ENCODE results near the gene MLEC. TPM values are rescaled to one million over a fixed set of nuclear protein-coding genes. Genes with fewer than 3 reads are reported as not detected.

Gene MLEC
- total RNA-seq, 2 experiments from 2014 or later = 69.7 to 101 TPM

DNA sequence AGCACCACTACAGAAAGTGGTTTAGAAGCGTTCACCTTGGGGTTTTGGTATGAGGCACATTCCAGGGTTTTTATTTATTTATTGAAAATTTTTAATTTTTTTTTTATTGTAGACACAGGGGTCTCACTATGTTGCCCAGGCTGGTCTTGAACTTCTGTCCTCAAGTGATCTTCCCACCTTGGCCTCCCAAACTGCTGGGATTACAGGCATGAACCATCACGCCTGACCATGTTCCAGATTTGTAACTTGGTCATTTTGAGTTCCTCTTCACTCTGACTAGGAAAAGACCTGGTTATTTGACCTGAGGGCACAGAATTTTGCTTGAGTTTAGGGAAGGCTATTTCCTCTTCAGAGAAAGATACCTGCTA, 3.1 kb downstream of the MLEC start:
- Histone ChIP-seq H2AFZ (ENCODE audit: low read length) (no peak overlapping the region), H3K36me3 (ENCODE audit: insufficient read depth, low read length) (peaks cover 47% of the 10 kb centered on the region), H3K9me3 (ENCODE audit: low read length) (no peaks in the 10 kb centered on the region; the same call in 1 of the 2 replicates), H3K79me2 (ENCODE audit: insufficient read depth, low read depth, low read length) (peaks cover 66% of the 10 kb centered on the region), H3K4me2 (ENCODE audit: low read length) (peak overlapping the region; percentile 98), H3K9me2 (ENCODE audit: insufficient read depth, low read length) (no peaks in the 10 kb centered on the region), H3K4me1 (ENCODE audit: insufficient read depth, low read length, poor library complexity, severe bottlenecking) (peaks cover 31% of the 10 kb centered on the region), H4K20me1 (ENCODE audit: insufficient read depth, low read length) (peaks cover 36% of the 10 kb centered on the region), H3K27ac (ENCODE audit: low read depth, low read length, poor library complexity, severe bottlenecking) (no peak overlapping the region), H3K4me3 (ENCODE audit: low read depth, low read length, poor library complexity, severe bottlenecking) (no peak overlapping the region)
- BruUV-seq (replicated peaks) = no TSS peak
- no peak for TF ChIP-seq EZH2phosphoT487 (IDR thresholded peaks at IDR 0.05; ENCODE audit: borderline replicate concordance, low read depth, low read length)
- TF ChIP-seq, protein P1, sequence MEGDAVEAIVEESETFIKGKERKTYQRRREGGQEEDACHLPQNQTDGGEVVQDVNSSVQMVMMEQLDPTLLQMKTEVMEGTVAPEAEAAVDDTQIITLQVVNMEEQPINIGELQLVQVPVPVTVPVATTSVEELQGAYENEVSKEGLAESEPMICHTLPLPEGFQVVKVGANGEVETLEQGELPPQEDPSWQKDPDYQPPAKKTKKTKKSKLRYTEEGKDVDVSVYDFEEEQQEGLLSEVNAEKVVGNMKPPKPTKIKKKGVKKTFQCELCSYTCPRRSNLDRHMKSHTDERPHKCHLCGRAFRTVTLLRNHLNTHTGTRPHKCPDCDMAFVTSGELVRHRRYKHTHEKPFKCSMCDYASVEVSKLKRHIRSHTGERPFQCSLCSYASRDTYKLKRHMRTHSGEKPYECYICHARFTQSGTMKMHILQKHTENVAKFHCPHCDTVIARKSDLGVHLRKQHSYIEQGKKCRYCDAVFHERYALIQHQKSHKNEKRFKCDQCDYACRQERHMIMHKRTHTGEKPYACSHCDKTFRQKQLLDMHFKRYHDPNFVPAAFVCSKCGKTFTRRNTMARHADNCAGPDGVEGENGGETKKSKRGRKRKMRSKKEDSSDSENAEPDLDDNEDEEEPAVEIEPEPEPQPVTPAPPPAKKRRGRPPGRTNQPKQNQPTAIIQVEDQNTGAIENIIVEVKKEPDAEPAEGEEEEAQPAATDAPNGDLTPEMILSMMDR (conservative IDR thresholded peaks at IDR 0.05; ENCODE audit: low read length) = no peak
- no peak for DNase-seq (ENCODE audit: low spot score)
- ChIA-PET POLR2A (interaction anchor here (0.5 kb wide), 1 partner anchor 119 kb away, joined by 4 read pairs; no protein-coding TSS in a partner anchor), CTCF (ENCODE audit: unreplicated experiment) (interaction anchor here (0.8 kb wide), 2 partner anchors 32 to 41 kb away, joined by 3 to 4 read pairs; no protein-coding TSS in a partner anchor)
- intact Hi-C loops (cut with micrococcal nuclease; ENCODE audit: unreplicated experiment) = no loop called here

DNA sequence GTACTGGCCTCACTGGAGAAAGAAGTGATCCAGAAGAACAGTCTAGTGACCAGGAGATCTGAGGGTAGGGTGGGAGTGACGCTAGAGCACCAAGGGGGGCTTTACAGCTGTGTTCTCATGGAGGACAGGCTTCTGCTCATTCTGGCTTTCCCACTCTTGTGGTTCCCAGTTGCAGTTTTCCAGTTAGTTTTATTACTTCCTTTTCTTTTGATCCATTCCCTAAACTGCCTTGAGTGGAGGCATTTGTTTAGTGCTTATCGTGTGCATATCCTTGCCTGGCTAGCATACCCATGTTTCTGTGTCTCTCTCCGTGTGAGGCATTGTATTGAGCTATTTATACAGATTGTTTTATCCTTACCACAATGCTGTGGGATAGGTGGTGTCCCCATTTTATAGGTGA, 4.0 kb downstream of the MLEC start:
- DNase-seq (ENCODE audit: low spot score) = no peak
- CTCF ChIA-PET (ENCODE audit: unreplicated experiment) = no interaction called here
- Histone ChIP-seq H3K36me3 (ENCODE audit: insufficient read depth, low read length) (peaks cover 56% of the 10 kb centered on the region), H3K9me3 (ENCODE audit: low read length) (no peaks in the 10 kb centered on the region), H3K4me2 (ENCODE audit: low read length) (peak overlapping the region; percentile 10; the same call in 1 of the 2 replicates), H4K20me1 (ENCODE audit: insufficient read depth, low read length) (peaks cover 36% of the 10 kb centered on the region), H3K4me1 (ENCODE audit: insufficient read depth, low read length, poor library complexity, severe bottlenecking) (peaks cover 22% of the 10 kb centered on the region), H3K4me3 (ENCODE audit: low read depth, low read length, poor library complexity, severe bottlenecking) (no peak overlapping the region), H3K79me2 (ENCODE audit: insufficient read depth, low read depth, low read length) (peaks cover 66% of the 10 kb centered on the region), H3K27ac (ENCODE audit: low read depth, low read length, poor library complexity, severe bottlenecking) (no peak overlapping the region), H3K9me2 (ENCODE audit: insufficient read depth, low read length) (no peaks in the 10 kb centered on the region), H2AFZ (ENCODE audit: low read length) (no peak overlapping the region)
- POLR2A ChIA-PET = interaction anchor here (0.6 kb wide), 1 partner anchor 124 kb away, joined by 3 read pairs; no protein-coding TSS in a partner anchor
- no peak for TF ChIP-seq EZH2phosphoT487 (IDR thresholded peaks at IDR 0.05; ENCODE audit: borderline replicate concordance, low read depth, low read length)
- TF ChIP-seq, protein P1 (conservative IDR thresholded peaks at IDR 0.05; ENCODE audit: low read length) = no peak
- BruUV-seq (replicated peaks) = no TSS peak
- intact Hi-C loops (cut with micrococcal nuclease; ENCODE audit: unreplicated experiment) = no loop called here

DNA sequence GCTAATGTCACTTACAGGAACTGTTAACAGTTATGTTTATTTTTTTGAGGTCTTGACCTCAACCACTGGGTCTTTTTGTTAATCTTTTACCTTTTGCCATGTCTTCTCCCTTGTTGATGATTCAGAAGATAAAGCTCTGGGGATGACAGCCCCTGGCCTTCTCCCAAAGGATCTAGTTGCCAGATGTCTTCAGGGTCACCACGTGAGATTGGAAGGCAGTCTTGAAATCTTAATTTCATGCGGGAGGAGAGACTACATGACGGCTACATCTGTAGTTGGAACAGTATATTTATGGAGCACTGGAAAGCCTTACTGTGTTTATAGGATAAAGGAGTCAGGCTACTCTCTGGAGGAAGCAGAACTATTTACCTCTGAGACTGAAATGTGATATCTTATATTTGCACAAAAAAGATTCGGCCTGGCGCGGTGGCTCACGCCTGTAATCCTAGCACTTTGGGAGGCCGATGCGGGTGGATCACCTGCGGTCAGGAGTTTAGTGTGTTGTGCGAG, 5.6 kb downstream of the MLEC start:
- TF ChIP-seq, protein P1 (conservative IDR thresholded peaks at IDR 0.05; ENCODE audit: low read length) = no peak
- TF ChIP-seq EZH2phosphoT487 (IDR thresholded peaks at IDR 0.05; ENCODE audit: borderline replicate concordance, low read depth, low read length) = no peak
- ChIA-PET CTCF (ENCODE audit: unreplicated experiment) (no interaction called here), POLR2A (interaction anchor here (0.5 kb wide), 1 partner anchor 280 kb away, joined by 5 read pairs; no protein-coding TSS in a partner anchor)
- Histone ChIP-seq H3K4me3 (ENCODE audit: low read depth, low read length, poor library complexity, severe bottlenecking) (no peak overlapping the region), H3K79me2 (ENCODE audit: insufficient read depth, low read depth, low read length) (peaks cover 60% of the 10 kb centered on the region), H3K9me2 (ENCODE audit: insufficient read depth, low read length) (no peaks in the 10 kb centered on the region), H2AFZ (ENCODE audit: low read length) (no peak overlapping the region), H3K27ac (ENCODE audit: low read depth, low read length, poor library complexity, severe bottlenecking) (no peak overlapping the region), H3K4me1 (ENCODE audit: insufficient read depth, low read length, poor library complexity, severe bottlenecking) (peaks cover 20% of the 10 kb centered on the region), H3K9me3 (ENCODE audit: low read length) (no peaks in the 10 kb centered on the region), H3K4me2 (ENCODE audit: low read length) (no peak overlapping the region), H4K20me1 (ENCODE audit: insufficient read depth, low read length) (peaks cover 36% of the 10 kb centered on the region), H3K36me3 (ENCODE audit: insufficient read depth, low read length) (peaks cover 72% of the 10 kb centered on the region)
- no peak for DNase-seq (ENCODE audit: low spot score)
- intact Hi-C loops (cut with micrococcal nuclease; ENCODE audit: unreplicated experiment) = no loop called here
- no TSS peak for BruUV-seq (replicated peaks)
